ENCODE measurements around the gene ETS1. TPM values are rescaled to one million over a fixed set of nuclear protein-coding genes. Genes with fewer than 3 reads are reported as not detected.

ETS1 gene
- total RNA-seq, 1 experiment from 2014 or later, result 1.1 TPM

DNA sequence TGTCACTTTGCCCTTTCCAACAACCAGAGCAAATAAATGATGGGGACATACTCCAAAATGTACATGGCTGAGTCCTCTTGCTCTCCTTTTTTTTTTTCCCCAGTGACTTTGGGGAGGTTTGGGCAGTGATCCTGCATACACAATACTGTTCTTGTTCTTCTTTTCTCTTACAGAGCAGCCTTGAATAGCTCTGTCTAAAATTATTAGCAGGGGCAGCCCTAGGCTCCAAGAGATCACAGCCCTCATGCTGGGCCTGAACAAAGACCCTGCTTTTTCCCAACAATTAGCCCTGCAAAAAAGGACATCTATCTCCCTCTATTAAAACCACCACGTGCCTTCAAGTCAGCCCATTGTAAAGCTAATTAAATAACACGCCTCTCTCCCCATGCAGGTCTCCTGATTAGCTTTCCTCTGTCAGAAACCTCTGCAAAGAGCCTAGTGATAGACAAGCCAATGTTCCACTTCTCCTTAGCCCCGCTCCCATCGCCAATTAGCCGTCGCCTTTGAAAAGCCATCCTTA lies 54.7 kb downstream of the ETS1 start:
- ChIA-PET POLR2A (no interaction called here), CTCF (interaction anchor here (0.6 kb wide), 1 partner anchor 132 kb away, joined by 3 read pairs; no protein-coding TSS in a partner anchor)
- H3K9me3 ChIP-seq, result peaks cover 3% of the 10 kb centered on the region; the same call in 1 of the 2 replicates
- Mint-ChIP-seq H3K9me3 (ENCODE audit: unreplicated experiment) (no peaks in the 10 kb centered on the region), H3K27ac (ENCODE audit: unreplicated experiment) (no peak overlapping the region), H3K27me3 (ENCODE audit: insufficient read depth, unreplicated experiment) (peaks cover 37% of the 10 kb centered on the region), H3K4me3 (ENCODE audit: unreplicated experiment) (no peak overlapping the region), H3K4me1 (ENCODE audit: low read depth, unreplicated experiment) (no peaks in the 10 kb centered on the region), H3K36me3 (ENCODE audit: insufficient read depth, unreplicated experiment) (no peaks in the 10 kb centered on the region)
- intact Hi-C loops (cut with micrococcal nuclease; ENCODE audit: unreplicated experiment), result no loop called here
- no peak overlapping the region for H3K4me3 ChIP-seq (ENCODE audit: low read depth, low read length)
- TF ChIP-seq, protein P1, sequence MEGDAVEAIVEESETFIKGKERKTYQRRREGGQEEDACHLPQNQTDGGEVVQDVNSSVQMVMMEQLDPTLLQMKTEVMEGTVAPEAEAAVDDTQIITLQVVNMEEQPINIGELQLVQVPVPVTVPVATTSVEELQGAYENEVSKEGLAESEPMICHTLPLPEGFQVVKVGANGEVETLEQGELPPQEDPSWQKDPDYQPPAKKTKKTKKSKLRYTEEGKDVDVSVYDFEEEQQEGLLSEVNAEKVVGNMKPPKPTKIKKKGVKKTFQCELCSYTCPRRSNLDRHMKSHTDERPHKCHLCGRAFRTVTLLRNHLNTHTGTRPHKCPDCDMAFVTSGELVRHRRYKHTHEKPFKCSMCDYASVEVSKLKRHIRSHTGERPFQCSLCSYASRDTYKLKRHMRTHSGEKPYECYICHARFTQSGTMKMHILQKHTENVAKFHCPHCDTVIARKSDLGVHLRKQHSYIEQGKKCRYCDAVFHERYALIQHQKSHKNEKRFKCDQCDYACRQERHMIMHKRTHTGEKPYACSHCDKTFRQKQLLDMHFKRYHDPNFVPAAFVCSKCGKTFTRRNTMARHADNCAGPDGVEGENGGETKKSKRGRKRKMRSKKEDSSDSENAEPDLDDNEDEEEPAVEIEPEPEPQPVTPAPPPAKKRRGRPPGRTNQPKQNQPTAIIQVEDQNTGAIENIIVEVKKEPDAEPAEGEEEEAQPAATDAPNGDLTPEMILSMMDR (IDR thresholded peaks at IDR 0.05; ENCODE audit: insufficient read depth in 1 of 2, low read depth in 1 of 2, low read length in 1 of 2, severe bottlenecking in 1 of 2, unreplicated experiment in 1 of 2), result no peak
- no peaks in the 10 kb centered on the region for H3K4me1 ChIP-seq
- H3K27me3 ChIP-seq (replicated peaks; ENCODE audit: control insufficient read depth, insufficient read depth, low read length), result no peaks in the 10 kb centered on the region
- H3K36me3 ChIP-seq (ENCODE audit: control insufficient read depth, insufficient read depth, low read length), result no peaks in the 10 kb centered on the region
- no TSS peak for BruUV-seq (replicated peaks)
- no peak for DNase-seq

DNA sequence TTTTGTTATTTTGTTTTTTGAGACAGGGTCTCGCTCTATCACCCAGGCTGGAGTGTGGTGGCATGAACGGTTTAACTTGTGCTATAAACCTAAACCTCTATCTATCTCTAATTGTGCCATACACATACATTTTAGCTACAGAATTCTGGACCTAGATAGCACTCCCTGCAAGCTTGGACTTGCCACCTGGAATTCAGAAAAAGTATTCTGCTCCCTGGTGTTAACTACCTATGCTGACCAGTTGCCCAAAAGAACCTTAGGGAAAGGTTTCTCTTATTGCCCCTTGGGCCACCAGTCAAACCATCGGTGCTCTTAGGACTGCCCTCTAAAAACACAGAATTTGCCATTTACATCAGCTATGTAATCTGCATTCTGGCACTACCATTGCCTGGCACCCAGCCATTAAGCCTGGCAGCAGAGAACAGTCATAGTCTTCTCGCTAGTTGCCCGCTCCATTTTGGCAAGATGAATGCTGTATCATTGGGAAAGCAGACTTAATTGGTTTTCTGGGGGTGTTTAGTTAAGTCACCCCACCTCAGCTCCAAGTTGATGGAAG lies 55.3 kb downstream of the ETS1 start:
- no peak for DNase-seq
- CTCF ChIA-PET, result no interaction called here
- peaks cover 35% of the 10 kb centered on the region for H3K27me3 Mint-ChIP-seq (ENCODE audit: insufficient read depth, unreplicated experiment)
- no TSS peak for BruUV-seq (replicated peaks)
- intact Hi-C loops (cut with micrococcal nuclease; ENCODE audit: unreplicated experiment), result no loop called here
- Histone ChIP-seq H3K9me3 (peaks cover 3% of the 10 kb centered on the region; the same call in 1 of the 2 replicates), H3K36me3 (ENCODE audit: control insufficient read depth, insufficient read depth, low read length) (no peaks in the 10 kb centered on the region), H3K4me3 (ENCODE audit: low read depth, low read length) (no peak overlapping the region), H3K27me3 (replicated peaks; ENCODE audit: control insufficient read depth, insufficient read depth, low read length) (no peaks in the 10 kb centered on the region), H3K4me1 (no peaks in the 10 kb centered on the region)
- POLR2A ChIA-PET, result no interaction called here
- no peaks in the 10 kb centered on the region for H3K36me3 Mint-ChIP-seq (ENCODE audit: insufficient read depth, unreplicated experiment)
- H3K27ac Mint-ChIP-seq (ENCODE audit: unreplicated experiment), result no peak overlapping the region
- TF ChIP-seq, protein P1 (IDR thresholded peaks at IDR 0.05; ENCODE audit: insufficient read depth in 1 of 2, low read depth in 1 of 2, low read length in 1 of 2, severe bottlenecking in 1 of 2, unreplicated experiment in 1 of 2), result no peak
- no peaks in the 10 kb centered on the region for H3K9me3 Mint-ChIP-seq (ENCODE audit: unreplicated experiment)
- H3K4me1 Mint-ChIP-seq (ENCODE audit: low read depth, unreplicated experiment), result no peaks in the 10 kb centered on the region
- H3K4me3 Mint-ChIP-seq (ENCODE audit: unreplicated experiment), result no peak overlapping the region

DNA sequence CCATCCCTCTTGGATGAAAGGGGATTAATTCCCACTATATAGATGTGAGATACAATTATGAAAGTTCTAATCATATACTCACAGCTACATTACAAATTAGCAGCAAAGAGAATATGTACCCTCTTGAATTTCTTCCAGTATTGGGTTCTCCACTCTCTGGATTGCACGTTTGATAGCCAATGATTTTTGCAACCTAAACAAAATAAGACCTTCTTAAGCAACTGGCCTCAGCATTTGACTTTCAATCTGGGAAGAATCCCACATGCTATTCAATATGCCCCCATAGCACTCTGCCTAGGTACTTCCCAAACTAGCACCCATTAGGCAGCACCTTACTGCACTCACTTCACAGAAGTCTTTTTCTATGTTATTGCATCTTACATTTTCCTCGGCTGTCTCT lies 55.8 kb downstream of the ETS1 start:
- H3K9me3 Mint-ChIP-seq (ENCODE audit: unreplicated experiment), result no peaks in the 10 kb centered on the region
- H3K36me3 Mint-ChIP-seq (ENCODE audit: insufficient read depth, unreplicated experiment), result no peaks in the 10 kb centered on the region
- intact Hi-C loops (cut with micrococcal nuclease; ENCODE audit: unreplicated experiment), result no loop called here
- Histone ChIP-seq H3K9me3 (peaks cover 3% of the 10 kb centered on the region; the same call in 1 of the 2 replicates), H3K4me1 (no peaks in the 10 kb centered on the region), H3K27me3 (replicated peaks; ENCODE audit: control insufficient read depth, insufficient read depth, low read length) (no peaks in the 10 kb centered on the region), H3K4me3 (ENCODE audit: low read depth, low read length) (no peak overlapping the region), H3K36me3 (ENCODE audit: control insufficient read depth, insufficient read depth, low read length) (no peaks in the 10 kb centered on the region)
- peaks cover 33% of the 10 kb centered on the region for H3K27me3 Mint-ChIP-seq (ENCODE audit: insufficient read depth, unreplicated experiment)
- no peak overlapping the region for H3K4me3 Mint-ChIP-seq (ENCODE audit: unreplicated experiment)
- no TSS peak for BruUV-seq (replicated peaks)
- TF ChIP-seq, protein P1 (IDR thresholded peaks at IDR 0.05; ENCODE audit: insufficient read depth in 1 of 2, low read depth in 1 of 2, low read length in 1 of 2, severe bottlenecking in 1 of 2, unreplicated experiment in 1 of 2), result no peak
- H3K27ac Mint-ChIP-seq (ENCODE audit: unreplicated experiment), result no peak overlapping the region
- DNase-seq, result no peak
- CTCF ChIA-PET, result no interaction called here
- no peaks in the 10 kb centered on the region for H3K4me1 Mint-ChIP-seq (ENCODE audit: low read depth, unreplicated experiment)
- POLR2A ChIA-PET, result no interaction called here

All from Caco-2 (cell line).